ENCODE results near the gene CYBA.
A peak's percentile ranks its signal among the peaks of the same experiment; 100 is the strongest.
"Not testable (repeated sequence)": the region's sequence is repeated elsewhere in the genome, so short reads cannot be mapped to it uniquely, and the experiment has no call there.

CYBA gene

DNA sequence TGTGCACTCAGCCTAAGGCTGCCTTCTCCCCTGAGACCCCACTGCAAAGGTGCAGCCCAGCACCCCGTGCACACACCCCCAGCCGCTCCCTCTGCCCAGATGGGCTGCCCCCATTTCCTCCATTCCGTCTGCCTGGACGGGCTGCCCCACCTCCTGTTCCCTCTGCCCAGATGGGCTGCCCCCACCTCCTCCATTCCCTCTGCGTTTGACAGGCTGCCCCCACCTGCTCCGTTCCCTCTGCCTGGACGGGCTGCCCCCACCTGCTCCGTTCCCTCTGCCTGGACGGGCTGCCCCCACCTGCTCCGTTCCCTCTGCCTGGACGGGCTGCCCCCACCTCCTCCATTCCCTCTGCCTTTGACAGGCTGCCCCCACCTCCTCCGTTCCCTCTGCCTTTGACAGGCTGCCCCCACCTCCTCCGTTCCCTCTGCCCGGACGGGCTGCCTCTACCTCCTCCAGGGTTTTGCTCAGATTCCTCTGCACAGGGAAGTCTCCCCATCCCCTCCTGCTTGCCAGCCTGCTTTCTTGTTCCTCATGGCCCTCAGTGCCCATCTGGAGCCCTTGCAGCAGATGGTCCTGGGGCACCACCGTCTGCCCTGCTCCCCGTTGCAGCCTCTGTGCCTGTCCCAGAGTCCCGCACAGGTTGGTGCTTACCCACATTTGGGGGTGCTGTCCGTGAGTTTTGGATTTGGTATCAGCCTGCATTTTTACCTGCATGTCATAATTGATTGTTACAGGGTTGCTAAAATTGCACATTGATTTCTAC is 35.9 kb downstream of the CYBA start:
- no peak for DNase-seq (ENCODE audit: low spot score)

DNA sequence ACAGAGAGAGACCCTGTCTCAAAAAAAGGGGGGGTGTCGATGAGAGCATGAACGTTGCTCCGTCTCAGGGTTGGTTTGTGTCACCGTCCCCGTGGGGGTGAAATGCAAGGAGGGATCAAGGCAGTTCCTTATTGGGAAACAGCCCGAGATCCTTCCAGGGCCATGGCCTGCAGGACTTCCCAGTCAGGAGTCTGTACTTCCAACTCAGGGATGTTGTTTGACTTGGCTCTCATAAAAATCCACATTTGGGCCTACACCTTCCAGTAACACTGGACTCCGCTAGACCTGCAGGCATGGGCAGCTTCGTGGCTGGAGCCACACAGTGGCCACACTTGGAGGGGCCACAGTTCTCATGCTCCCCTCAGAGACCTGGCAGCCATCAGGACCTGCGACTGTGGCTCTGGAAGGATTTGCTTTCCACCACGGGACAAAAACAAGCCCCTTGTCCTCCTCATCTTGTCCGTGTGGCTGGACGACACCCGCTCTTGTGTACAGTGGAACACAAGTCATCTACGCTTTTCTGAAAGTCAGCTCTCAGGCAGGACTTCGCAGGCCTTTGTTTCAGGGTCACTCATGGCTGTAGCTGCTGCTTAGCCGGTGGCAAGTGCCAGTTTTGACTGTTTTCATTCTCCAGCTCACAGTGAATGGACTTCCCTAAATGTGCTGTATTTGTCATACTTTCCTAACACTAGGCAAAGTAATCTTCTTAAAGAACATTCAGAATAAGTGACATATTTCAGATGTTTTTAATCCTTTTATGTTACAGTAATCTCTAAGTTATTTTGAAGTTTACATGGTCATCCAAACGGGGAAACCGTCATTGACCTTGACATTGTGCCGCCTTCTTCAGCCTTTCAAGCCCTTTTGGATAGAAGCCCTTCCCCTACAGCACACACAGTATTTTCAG is 36.7 kb downstream of the CYBA start:
- no peak for DNase-seq (ENCODE audit: low spot score)

DNA sequence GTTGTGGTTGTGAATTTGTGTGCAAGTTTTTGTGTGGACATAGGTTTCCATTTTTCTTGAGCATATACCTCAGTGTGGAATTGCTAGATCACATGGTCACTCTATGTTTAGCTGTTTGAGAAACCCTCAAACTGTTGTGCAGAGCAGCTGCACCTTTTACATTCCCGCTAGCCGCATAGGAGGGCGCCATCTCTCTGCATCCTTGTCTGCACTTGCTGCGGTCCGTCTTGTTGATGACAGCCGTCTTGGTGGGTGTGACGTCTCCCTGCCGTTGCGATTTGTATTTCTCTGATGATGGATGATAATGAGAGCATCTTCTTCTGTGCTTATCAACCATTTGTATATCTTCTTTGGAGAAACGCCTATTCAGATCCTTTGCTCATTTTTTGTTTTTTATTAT is 37.6 kb downstream of the CYBA start:
- DNase-seq (ENCODE audit: low spot score) = no peak

DNA sequence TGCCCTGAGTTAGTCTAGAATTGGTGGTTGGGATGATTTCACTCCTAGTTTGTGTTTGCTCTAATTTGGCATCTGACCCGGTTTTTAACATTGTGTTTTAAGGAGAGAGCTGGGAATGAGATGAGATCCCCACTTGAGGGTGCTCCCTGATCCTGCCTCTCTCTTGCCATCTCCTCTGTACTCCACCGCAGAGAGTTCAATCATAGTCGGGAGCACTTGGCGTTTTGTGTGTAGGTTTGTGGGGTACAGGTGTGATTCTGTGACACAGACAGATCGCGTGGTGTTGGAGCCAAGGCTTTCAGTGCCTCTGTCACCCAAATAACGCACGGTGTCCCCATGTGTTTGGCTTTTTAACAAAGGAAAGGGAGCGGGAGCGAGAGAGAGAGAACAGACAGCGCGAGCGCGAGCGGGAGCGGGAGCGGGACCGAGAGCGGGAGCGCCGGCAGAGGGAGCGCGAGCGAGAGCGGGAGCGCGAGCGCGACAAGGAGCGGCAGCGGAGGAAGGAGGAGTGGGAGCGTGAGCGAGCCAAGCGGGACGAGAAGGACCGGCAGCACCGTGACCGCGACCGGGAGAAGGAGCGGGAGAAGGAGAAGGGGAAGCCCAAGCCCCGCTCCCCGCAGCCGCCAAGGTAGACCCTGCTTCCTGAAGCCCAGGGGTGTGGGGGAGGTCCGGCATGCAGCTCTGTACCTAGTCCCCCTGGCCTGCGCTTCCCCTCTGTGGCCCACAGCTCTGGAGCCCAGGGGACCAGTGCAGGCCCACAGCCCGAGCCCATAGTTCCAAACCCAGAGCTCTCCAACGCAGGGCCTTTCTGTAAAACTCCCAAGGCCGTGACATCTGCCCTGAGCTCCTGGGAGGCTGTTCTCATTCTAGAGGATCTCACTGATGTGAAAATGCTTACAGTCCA is 39.7 kb downstream of the CYBA start:
- DNase-seq (ENCODE audit: low spot score) = peak; percentile 88

DNA sequence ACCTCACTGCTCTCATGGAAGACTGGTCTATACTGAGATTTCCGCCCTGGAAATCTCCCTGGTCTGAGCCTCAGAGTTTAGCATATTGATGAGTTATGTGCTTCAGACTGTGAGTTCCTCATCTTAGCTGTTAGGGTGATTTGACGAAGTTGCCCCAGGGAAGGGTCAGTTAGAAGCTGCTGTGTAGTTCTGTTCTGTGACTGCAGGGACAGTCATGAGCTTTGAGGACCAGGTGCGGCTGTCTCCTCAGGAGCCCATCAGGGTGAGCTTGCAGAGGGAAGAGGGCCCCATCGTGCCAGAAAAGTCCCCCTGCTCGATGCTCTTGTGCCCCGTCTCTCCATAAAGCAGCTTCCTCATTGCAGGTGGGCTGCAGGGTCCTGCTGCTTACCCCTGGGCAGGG is 40.8 kb downstream of the CYBA start:
- DNase-seq (ENCODE audit: low spot score) = no peak

DNA sequence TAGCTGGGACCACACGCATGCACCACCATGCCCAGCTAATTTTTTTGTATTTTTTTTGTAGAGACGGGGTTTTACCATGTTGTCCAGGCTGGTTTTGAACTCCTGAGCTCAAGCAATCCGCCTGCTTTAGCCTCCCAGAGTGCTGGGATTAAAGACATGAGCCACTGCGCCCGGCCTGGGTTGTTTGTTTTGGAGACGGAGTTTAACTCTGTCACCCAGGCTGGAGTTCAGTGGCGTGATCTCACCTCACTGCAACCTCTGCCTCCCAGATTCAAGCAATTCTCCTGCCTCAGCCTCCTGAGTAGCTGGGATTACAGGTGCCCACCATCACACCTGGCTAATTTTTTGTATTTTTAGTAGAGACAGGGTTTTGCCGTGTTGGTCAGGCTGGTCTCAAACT is 41.4 kb downstream of the CYBA start:
- not testable (repeated sequence) for DNase-seq (ENCODE audit: low spot score)

DNA sequence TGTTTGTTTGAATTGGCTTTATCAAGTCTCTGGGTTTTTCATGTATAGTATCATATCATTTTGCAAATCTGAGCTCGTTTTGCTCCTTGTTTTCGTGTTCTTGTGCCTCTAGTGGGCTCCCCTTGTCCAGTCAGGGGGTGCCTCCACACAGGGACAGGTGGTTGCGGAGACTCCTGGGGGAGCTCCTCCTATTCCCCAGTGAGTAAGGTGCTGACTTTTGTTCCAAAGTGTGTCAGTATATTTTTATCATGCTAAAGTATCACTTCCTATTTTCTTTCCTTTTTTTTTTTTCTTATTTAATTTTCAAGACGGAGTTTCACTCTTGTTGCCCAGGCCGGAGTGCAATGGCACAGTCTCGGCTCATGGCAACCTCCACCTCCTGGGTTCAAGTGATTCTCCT is 42.8 kb downstream of the CYBA start:
- DNase-seq (ENCODE audit: low spot score) = no peak

DNA sequence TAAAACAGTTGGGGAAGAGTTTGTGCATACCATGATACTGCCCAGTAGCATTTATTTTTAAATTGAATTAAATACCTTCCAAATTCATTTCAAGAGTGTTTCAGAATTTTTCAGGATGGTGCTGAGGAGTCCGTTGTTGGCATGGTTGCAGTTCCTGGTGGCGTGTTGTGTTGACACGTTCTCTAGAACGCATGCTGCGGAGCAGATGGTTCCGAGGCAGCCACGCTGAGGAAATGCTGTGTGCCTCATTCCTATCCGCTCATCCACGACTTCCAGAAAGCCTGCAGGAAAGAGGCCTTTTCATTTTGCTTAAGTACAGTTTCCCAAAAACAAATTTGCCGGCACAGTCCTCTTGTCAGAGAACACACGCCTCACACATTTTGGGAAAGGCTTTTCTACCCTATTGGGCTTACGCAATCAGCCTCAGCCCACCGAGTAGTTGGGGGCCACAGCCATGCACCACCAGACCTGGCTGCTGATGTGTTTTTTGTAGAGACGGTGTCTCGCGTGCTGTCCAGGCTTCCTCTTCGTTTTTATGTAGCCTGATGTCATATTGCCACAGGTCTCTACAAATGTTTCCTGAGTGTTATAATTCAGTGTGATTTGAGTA is 44.6 kb downstream of the CYBA start:
- DNase-seq (ENCODE audit: low spot score) = no peak

DNA sequence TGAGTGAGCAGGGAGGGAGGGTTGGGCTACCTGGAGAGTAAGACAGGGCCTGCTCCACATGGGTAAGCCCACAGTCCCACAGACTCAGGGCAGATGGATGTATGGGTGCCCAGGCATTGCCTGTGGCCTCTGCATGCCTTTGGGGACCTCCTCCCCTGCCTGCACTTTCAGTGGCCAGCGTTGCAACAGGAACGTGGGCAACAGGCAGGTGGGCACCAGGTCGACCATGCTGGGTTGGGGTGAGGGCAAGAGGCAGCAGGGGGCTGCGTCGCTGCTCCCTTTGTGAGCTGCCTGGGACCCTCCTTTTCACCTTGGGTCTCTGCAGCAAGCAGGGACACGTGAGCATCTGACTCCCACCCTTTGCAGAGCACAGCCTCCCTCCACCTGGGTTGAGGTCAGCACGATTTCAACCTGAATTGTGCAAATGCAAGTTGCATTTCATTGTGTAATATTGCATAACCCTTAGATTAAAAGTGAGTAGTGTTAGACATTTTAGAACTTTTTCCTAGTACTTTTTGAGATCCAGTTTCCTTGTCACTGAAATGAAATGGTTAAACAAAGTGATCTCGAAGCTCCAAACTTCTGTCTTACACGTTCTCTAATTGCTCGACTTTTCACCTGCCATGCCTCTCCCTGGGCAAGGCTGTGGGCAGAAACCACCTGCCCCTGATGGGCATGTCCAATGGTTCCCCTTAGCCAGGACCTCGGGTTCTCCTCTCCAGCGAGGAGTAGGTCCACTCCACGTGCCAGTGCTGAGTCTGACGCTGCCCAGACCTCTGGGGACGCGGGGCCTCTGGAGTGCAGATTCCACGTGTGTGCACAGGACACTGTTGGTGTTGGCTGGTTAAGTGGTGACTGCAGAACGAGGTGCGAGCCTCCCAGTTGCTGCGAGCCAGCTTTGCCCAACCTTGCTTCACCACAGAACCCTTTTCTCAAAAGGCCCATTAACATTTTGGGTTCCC is 45.4 kb downstream of the CYBA start:
- no peak for DNase-seq (ENCODE audit: low spot score)

DNA sequence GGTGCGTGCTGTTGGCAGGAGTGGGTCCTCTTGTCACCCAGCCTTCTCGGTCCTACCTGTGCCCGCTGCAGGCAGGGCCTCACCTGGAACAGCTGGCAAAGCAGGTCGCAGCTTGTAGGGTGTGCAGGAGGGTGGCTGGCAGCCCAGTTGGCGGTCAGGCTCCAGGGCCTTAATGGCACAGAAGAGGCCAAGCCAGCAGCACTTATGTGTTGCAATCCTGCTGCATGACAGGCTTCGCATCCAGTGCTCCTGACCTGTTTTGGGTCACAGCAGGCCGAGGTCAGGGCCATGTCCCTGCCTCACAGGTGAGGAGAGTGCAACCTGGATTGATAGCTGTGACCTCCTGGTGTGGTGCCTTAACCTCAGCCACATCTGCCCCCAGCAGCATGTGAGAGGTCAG is 48.8 kb downstream of the CYBA start:
- DNase-seq (ENCODE audit: low spot score) = no peak

DNA sequence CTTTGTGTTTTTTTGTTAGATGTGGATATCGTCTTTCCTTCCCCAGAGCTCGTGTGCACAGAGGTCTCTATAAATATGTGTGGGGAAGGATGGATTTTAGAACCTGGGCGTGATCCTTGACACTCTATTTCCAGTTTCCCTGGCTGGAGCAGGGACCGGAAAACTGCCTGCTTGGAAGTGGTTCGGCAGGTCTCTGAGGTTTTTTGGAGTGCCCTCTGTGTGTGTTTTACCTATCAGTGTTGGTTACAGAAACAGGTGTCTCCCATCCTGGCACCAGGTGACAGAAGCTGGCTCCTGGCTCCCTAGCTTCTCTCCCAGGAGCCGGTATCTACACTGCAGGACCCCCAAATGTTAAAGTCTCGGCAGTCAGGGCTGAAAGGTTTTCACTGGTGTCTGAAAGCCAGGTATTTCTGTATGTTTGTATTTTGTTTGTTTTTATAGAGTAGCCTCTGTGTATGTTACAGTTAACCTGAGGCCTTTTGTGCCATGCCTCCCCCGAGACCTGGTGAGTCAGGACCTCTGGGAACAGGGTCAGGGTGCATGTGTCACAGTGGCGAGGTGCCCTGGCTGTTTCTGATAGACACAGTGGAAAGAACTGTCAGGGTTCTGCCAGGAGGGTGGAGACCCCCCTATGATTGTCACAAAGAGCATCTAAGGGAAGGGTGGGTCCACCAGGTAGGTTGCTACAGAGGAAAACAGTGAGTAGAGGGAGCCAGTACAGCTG is 49.4 kb downstream of the CYBA start:
- DNase-seq (ENCODE audit: low spot score) = no peak

DNA sequence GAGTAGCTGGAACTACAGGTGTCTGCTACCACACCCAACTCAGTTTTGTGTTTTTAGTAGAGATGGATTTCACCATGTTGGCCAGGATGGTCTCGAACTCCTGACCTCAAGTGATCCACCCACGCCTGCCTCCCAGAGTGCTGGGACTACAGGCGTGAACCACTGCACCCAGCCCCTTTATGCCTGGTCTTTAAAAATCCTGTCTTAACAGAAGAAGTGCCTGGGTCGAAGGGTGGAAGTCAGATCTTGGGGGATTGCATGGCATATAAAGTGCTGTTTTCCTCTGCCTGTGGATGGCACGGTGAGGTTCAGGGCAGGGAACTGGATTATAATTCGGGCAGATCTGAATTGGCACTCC is 50.3 kb downstream of the CYBA start:
- DNase-seq (ENCODE audit: low spot score) = no peak

DNA sequence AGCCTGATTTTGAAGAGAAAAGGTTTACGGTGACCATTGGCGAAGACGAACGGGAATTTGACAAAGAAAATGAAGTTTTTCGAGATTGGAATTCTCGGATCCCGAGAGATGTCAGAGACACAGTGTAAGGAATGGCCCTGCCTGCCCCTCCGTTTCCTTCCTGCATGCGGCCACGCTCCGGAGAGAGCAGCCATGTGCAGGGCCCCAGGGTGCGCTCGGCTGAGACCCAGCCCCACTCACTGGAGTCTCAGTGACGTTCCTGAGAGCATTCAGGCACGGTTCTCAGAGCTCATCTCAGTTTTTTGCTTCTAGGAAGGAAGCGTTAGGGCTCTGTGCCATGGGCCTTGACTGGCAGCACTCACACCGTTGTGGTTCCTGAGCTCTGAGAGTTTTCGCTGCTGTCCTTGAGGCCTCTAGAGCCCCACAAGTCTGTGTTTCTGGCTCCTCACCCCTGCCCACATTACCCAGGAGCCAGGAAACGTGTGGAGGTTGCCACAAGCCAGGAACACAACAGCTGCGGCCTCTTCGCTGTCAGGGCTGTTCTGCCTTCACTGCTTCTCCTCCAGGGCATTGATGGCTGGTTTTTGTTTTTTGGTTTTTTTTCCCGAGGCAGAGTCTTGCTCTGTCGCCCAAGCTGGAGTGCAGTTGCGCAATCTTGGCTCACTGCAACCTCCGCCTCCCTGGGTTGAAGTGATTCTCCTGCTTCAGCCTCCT is 50.9 kb downstream of the CYBA start:
- no peak for DNase-seq (ENCODE audit: low spot score)

DNA sequence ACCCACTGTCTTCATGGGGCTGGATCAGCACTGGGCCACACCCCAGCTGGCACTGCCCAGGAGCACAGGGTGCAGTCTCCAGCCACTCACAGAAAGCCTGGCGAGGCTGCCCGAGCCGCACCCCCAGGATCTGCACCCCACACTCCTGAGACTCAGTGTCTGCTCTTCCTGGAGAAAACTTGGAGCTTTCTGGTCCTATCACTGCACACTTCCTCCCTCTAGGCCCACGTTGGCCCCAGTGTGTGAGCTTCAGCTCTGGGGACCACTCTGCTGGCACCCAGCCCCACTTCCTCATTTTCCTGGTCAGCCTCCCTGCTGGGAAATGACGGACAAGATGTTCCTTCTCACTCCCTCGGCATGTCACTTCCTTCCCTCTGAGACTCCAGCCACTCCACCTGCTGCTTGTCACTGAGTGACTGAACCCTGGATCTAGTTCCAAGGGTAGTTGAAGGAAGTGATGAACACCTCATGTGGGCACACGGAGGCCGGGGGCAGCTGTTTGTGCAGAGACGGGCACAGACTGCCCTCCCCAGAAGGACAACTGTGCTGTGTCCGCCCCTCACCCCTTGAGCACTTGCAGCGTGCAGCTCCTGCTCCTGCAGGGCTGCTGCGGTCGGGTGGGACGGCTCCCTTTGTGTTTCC is 51.6 kb downstream of the CYBA start:
- DNase-seq (ENCODE audit: low spot score) = no peak

DNA sequence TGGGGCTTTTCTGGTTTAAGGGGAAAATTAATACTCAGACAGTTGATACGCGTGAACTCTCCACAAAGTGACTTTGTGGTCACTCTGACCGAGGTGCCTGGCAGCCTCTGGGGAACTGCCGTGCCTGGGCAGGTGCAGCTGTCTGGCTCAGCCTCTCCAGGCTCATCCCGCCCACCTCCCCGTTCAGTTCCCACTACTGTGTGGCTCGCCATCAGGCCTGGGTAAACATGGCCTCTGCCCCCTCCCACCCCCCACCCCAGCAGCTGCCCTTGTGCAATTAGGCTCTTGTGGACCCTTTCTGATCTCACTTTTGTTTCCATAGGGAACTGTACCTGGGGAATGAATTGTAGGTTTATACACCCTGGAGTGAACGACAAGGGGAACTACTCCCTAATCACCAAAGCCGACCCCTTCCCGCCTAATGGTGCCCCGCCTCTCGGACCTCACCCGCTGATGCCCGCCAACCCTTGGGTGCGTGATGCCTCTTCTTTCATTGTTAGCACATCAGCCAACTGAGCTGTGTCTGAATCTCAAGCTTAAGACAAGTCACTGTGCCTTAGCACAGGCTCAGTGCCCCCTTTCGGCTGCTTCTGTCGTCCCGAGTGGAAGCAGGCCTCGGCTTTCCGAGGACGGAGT is 52.9 kb downstream of the CYBA start:
- DNase-seq (ENCODE audit: low spot score) = no peak

DNA sequence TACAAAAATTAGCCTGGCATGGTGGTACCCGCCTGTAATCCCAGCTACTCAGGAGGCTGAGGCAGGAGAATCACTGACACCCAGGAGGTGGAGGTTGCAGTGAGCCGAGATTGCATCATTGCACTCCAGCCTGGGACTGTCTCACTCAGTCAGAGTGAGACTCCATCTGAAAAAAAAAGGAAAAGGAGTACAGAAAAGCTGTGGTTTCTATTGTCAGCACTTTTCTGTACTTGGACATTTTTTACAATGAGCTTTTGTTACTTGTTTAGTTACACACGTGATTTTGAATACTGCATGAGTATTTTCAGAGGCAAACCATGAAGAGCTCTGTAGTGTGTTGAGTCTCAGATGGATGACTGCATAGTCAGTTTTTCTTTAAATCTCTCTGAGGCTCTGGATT is 54.4 kb downstream of the CYBA start:
- DNase-seq (ENCODE audit: low spot score) = no peak

DNA sequence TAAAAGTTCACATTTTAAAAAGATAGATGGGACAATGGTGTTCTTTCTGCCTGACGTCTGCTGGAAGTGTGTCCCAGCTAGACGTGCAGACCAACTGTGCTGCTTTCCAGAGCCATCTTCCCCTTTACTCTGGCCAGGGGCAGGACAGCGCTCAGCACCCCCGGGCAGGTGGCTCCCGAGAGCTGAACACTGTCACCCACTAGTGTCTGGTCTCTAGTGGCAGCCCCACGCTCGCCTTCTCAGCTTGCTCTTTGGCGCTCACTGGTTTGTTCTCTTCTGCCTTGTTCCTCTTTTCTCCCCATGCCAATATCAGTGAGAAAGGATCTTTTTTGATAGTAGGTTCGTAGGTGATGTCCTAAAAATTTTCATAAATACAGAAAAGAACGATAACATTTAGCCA is 54.9 kb downstream of the CYBA start:
- no peak for DNase-seq (ENCODE audit: low spot score)

DNA sequence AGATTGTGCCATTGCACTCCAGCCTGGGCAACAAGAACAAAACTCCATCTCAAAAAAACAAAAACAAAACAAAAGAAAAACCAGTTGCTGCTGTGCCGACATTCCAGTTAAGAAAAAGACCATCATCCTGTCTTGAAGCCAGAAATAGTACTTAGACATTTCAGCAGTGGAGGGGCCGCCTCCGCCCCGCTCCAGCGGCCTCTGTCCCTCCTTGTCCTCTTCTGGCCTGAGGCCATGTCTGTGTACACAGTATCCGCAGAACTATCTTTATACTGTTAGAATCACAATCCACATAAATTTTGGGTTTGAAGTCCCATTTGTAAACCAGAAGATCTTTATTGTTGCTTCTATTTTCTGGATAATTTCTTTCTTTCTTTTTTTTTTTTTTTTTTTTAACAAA is 55.8 kb downstream of the CYBA start:
- DNase-seq (ENCODE audit: low spot score) = no peak

DNA sequence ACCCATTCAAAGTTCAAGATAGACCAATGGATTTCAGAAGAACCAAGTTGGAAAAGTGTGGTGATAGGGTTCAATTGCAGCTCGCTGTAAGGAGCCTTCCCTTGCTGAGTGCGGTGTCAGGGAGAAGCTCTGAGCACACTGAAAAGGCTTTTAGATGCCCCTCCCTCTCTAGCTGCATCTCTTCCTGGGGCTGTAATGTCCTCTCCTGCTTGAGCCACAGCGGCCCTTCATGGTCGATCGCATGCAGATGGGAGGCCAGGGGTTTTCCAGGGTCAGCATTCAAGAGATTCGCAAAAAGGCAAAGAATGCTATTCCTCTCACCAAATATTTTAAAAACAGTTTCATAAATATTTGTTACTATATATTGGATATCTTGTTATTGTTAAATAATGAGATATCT is 56.9 kb downstream of the CYBA start:
- no peak for DNase-seq (ENCODE audit: low spot score)

Data from iPS-NIHi11 (cell line).